ENCODE measurements around the gene KLRB1. TPM values are rescaled to one million over a fixed set of nuclear protein-coding genes. Genes with fewer than 3 reads are reported as not detected.
"Not testable (repeated sequence)": the region's sequence is repeated elsewhere in the genome, so short reads cannot be mapped to it uniquely, and the experiment has no call there.

Gene KLRB1
- total RNA-seq, 1 donor from 2014 or later: not detected

GRCh38 chr12:9647825-9648700, 40.3 kb upstream of the KLRB1 start:
- H3K27ac Mint-ChIP-seq (ENCODE audit: unreplicated experiment): peak overlapping the region; percentile 98
- no peaks in the 10 kb centered on the region for H3K27me3 Mint-ChIP-seq (ENCODE audit: low read depth)
- TF ChIP-seq CTCF (conservative IDR thresholded peaks at IDR 0.05): peak; percentile 21
- peak; percentile 58 for DNase-seq (ENCODE audit: low read depth, low spot score)
- H3K36me3 Mint-ChIP-seq (ENCODE audit: low read depth): peaks cover 12% of the 10 kb centered on the region
- peaks cover 46% of the 10 kb centered on the region for H3K4me1 Mint-ChIP-seq
- peak overlapping the region; percentile 95 for H3K4me3 Mint-ChIP-seq
- H3K9me3 Mint-ChIP-seq: peaks cover 2% of the 10 kb centered on the region

- Mint-ChIP-seq H3K27me3 (ENCODE audit: low read depth) (no peaks in the 10 kb centered on the region), H3K4me1 (peaks cover 46% of the 10 kb centered on the region), H3K27ac (ENCODE audit: unreplicated experiment) (peak overlapping the region; percentile 98), H3K9me3 (peaks cover 2% of the 10 kb centered on the region), H3K36me3 (ENCODE audit: low read depth) (peaks cover 10% of the 10 kb centered on the region), H3K4me3 (peak overlapping the region; percentile 95)
- TF ChIP-seq CTCF (conservative IDR thresholded peaks at IDR 0.05): no peak
- DNase-seq (ENCODE audit: low read depth, low spot score): no peak
These were observed 39.4 kb upstream of the KLRB1 start for GRCh38 chr12:9646794-9647781.

GRCh38 chr12:9644985-9645551, 37.4 kb upstream of the KLRB1 start:
- H3K4me3 Mint-ChIP-seq; DNase-seq (ENCODE audit: low read depth, low spot score); H3K36me3 Mint-ChIP-seq (ENCODE audit: low read depth); H3K27ac Mint-ChIP-seq (ENCODE audit: unreplicated experiment); H3K9me3 Mint-ChIP-seq; H3K27me3 Mint-ChIP-seq (ENCODE audit: low read depth): not testable (repeated sequence)
- peaks cover 31% of the 10 kb centered on the region for H3K4me1 Mint-ChIP-seq

- Mint-ChIP-seq H3K4me1 (peaks cover 13% of the 10 kb centered on the region), H3K36me3 (ENCODE audit: low read depth) (no peaks in the 10 kb centered on the region), H3K9me3 (peaks cover 2% of the 10 kb centered on the region), H3K4me3 (no peak overlapping the region), H3K27ac (ENCODE audit: unreplicated experiment) (no peak overlapping the region), H3K27me3 (ENCODE audit: low read depth) (no peaks in the 10 kb centered on the region)
- no peak for DNase-seq (ENCODE audit: low read depth, low spot score)
- no peak for TF ChIP-seq CTCF (conservative IDR thresholded peaks at IDR 0.05)
These were observed 35.5 kb upstream of the KLRB1 start for GRCh38 chr12:9643266-9643660.

GRCh38 chr12:9642606-9643265, 35.0 kb upstream of the KLRB1 start:
- peaks cover 11% of the 10 kb centered on the region for H3K4me1 Mint-ChIP-seq
- no peak overlapping the region for H3K27ac Mint-ChIP-seq (ENCODE audit: unreplicated experiment)
- peaks cover 2% of the 10 kb centered on the region for H3K9me3 Mint-ChIP-seq
- no peak for DNase-seq (ENCODE audit: low read depth, low spot score)
- no peaks in the 10 kb centered on the region for H3K36me3 Mint-ChIP-seq (ENCODE audit: low read depth)
- no peak for TF ChIP-seq CTCF (conservative IDR thresholded peaks at IDR 0.05)
- H3K27me3 Mint-ChIP-seq (ENCODE audit: low read depth): no peaks in the 10 kb centered on the region
- H3K4me3 Mint-ChIP-seq: no peak overlapping the region

All from neural crest cell (in vitro differentiated cells).